ENCODE data around the gene COL6A2.
"Not testable (repeated sequence)": the region's sequence is repeated elsewhere in the genome, so short reads cannot be mapped to it uniquely, and the experiment has no call there.

COL6A2 gene

DNA sequence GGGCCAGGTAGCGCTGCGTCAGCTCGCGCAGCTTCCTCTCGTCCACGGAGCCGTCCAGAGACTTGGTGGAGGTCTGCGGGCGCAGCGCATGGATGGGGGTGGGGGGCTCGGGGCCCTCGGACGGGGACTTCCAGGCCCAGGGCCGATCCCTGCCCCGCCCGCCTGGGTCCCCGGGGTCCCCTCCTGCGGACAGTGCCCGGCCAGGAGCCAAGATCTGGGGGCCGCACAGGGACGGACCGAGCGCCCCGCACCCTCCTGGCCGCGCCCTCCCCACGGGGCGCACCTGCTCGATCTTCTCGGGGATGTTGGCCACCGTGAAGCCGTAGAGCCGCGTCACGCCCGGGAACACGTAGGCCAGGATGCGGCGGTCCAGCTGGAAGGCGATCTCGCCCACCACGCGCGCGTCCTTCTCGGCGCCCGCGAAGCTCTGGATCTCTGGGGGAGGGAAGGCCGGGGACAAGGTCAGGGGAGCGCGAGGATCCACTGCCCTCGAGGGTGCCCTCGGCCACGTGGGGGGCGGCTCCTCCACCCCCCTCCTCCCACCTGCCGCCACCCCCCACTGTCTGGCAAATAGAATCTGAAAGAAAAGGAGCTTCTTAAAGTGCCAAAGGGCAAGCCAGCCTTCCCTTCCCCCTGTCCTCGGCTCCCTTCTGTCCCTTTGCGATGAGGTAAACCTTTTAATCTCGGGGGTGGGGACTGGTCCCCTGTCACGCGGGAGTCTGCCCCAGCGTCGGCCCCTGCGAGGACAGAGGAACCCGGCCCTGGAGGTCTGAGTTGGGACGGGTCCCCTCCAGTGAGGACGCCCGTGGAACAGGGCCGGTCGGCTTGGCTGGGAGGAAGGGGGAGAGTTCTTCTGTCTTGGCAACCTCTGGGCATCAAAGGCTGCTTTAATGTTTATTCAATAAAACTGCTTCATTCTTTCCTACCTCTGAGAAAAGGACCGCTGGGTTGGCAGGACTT, 64.0 kb downstream of the COL6A2 start:
- ChIA-PET POLR2A (no interaction called here), CTCF (interaction anchor here (2.7 kb wide), 1 partner anchor 18 kb away, joined by 8 read pairs; no protein-coding TSS in a partner anchor)
- no peak for DNase-seq (ENCODE audit: extremely low spot score)
- TF ChIP-seq, protein P1, sequence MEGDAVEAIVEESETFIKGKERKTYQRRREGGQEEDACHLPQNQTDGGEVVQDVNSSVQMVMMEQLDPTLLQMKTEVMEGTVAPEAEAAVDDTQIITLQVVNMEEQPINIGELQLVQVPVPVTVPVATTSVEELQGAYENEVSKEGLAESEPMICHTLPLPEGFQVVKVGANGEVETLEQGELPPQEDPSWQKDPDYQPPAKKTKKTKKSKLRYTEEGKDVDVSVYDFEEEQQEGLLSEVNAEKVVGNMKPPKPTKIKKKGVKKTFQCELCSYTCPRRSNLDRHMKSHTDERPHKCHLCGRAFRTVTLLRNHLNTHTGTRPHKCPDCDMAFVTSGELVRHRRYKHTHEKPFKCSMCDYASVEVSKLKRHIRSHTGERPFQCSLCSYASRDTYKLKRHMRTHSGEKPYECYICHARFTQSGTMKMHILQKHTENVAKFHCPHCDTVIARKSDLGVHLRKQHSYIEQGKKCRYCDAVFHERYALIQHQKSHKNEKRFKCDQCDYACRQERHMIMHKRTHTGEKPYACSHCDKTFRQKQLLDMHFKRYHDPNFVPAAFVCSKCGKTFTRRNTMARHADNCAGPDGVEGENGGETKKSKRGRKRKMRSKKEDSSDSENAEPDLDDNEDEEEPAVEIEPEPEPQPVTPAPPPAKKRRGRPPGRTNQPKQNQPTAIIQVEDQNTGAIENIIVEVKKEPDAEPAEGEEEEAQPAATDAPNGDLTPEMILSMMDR (IDR thresholded peaks at IDR 0.05; ENCODE audit: control extremely low read depth, extremely low read depth, low read depth, missing control alignments): no peak

DNA sequence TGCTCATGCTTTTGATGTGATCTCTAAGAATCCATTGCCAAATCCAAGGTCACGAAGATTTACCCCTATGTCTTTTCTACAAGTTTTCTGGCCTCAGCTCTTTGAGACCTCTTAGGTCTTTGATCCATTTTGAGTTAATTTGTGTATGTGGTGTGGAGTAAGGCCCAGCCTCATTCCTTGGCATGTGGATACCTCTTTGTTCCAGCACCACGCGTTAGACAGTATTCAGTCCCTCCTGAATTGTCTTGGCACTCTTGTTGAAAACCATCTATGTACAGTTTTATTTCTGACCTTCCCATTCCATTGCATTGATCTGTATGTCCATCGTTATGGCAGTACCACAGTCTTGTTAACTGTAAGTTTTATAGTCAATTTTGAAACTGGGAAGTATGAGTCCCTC, 65.5 kb downstream of the COL6A2 start:
- CTCF ChIA-PET: interaction anchor here (2.7 kb wide), 1 partner anchor 20 kb away, joined by 8 read pairs; no protein-coding TSS in a partner anchor
- POLR2A ChIA-PET: no interaction called here
- TF ChIP-seq, protein P1 (IDR thresholded peaks at IDR 0.05; ENCODE audit: control extremely low read depth, extremely low read depth, low read depth, missing control alignments): no peak
- DNase-seq (ENCODE audit: extremely low spot score): no peak

DNA sequence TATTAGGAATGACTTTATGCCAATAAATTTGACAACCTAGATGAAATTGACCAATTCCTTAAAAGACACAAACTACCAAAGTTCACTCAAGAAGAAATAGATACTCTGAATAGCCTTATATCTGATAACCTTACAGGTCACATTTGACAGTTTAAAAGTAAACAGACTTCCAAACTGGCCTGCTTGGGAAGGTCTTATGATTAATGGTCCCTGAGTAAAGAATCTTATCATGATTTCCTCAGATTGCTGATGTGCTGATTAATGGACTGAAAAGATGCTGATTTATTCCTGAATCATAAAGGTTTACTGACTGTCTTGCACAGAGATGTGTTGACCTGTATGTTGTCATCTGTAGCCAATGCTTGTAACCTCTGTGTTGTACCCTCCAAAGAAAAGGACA, 67.2 kb downstream of the COL6A2 start:
- ChIA-PET POLR2A (no interaction called here), CTCF (no interaction called here)
- no peak for DNase-seq (ENCODE audit: extremely low spot score)
- TF ChIP-seq, protein P1 (IDR thresholded peaks at IDR 0.05; ENCODE audit: control extremely low read depth, extremely low read depth, low read depth, missing control alignments): no peak

DNA sequence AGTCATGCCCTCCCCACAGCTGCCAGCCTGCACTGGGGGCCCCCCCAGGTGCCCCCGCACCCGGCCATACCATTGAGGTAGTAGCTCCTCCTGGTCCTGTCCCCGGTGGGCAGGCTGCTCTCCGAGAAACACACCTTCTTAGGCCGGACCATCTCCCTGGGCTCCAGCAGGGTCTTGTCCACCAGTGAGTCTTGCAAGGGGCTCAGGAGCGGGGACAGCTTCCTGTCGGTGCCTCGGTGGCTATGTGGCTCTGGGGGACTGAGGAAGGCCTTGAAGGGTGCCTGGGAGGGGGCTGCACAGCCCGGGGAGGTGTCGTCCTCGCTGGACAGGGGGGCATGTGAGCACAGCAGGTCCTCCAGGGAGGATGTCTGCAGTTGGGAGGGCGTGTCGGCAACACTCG, 70.3 kb downstream of the COL6A2 start:
- TF ChIP-seq, protein P1 (IDR thresholded peaks at IDR 0.05; ENCODE audit: control extremely low read depth, extremely low read depth, low read depth, missing control alignments): no peak
- no peak for DNase-seq (ENCODE audit: extremely low spot score)
- ChIA-PET CTCF (interaction anchor here (2.2 kb wide), 1 partner anchor 25 kb away, joined by 5 read pairs; no protein-coding TSS in a partner anchor), POLR2A (no interaction called here)

DNA sequence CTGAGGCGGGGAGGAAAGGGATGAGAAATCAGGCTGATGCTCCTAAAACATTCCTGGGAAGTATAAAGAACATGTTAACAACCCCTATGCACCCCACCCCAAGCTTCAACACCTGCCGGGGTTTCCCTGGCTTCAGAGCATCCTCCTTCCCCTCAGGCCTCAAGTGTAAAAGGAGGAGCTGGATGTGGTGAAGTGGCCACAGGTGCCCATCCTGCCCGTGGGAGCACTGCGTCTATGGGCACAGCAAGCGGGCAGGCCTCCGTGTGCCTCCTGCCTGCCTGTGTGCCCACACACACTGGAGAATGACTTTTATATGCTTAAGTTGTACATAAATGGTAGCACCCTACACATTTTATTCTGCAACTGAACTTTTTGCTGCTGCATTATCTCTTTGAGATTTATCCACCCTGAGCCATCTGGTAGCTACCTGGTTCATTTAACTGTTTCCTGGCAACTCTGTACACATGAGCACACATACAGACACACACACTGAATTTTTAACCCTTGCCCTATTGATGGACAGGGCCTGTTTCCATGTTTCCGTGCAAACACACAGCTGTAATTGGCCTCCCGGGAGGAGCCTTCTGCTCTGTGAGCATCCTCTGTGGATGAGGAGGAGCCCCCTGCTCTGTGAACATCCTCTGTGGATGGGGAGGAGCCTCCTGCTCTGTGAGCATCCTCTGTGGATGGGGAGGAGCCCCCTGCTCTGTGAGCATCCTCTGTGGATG, 70.9 kb downstream of the COL6A2 start:
- ChIA-PET POLR2A (no interaction called here), CTCF (interaction anchor here (2.2 kb wide), 1 partner anchor 26 kb away, joined by 5 read pairs; no protein-coding TSS in a partner anchor)
- TF ChIP-seq, protein P1 (IDR thresholded peaks at IDR 0.05; ENCODE audit: control extremely low read depth, extremely low read depth, low read depth, missing control alignments): no peak
- no peak for DNase-seq (ENCODE audit: extremely low spot score)

DNA sequence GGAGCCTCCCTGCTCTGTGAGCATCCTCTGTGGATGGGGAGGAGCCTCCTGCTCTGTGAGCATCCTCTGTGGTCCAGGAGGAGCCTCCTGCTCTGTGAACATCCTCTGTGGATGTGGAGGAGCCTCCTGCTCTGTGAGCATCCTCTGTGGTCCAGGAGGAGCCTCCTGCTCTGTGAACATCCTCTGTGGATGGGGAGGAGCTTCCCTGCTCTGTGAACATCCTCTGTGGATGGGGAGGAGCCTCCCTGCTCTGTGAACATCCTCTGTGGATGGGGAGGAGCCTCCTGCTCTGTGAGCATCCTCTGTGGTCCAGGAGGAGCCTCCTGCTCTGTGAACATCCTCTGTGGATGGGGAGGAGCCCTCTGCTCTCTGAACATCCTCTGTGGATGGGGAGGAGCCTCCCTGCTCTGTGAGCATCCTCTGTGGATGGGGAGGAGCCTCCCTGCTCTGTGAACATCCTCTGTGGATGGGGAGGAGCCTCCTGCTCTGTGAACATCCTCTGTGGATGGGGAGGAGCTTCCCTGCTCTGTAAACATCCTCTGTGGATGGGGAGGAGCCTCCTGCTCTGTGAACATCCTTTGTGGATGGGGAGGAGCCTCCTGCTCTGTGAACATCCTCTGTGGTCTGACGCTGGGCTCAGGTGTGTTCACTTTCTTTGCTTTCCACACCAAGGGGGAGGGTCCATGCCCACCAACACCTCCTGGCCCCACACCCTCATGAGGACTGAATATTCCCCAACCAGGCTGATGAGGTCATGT, 72.7 kb downstream of the COL6A2 start:
- POLR2A ChIA-PET, CTCF ChIA-PET: not testable (repeated sequence)

More for the DNA sequence above, 72.7 kb downstream of the COL6A2 start:
- DNase-seq (ENCODE audit: extremely low spot score): not testable (repeated sequence)

All from GM10248 (cell line).